Naive thymus-derived CD4-positive, alpha-beta T cell (primary cell): ENCODE data around the gene TBC1D16. TPM values are rescaled to one million over a fixed set of nuclear protein-coding genes. Genes with fewer than 3 reads are reported as not detected.
A peak's percentile ranks its signal among the peaks of the same experiment; 100 is the strongest.

Experiments used
- ATAC-seq: fragments of 150-1000 bp; cut with Tn5 transposase; 2 replicates; pipeline ENCODE4 v1.10.0; 2021; ENCODE audit warnings: mild to moderate bottlenecking, moderate library complexity
- CTCF ChIA-PET: fragments of 350-600 bp; sonication (Branson Sonifier 250); formaldehyde crosslinking; loops from one replicate; lab custom pipeline; 2021; ENCODE audit warnings: antibody characterized with exemption; lab: Charles Lee
- POLR2A ChIA-PET: fragments of 350-600 bp; sonication (Branson Sonifier 250); formaldehyde crosslinking; loops from one replicate; lab custom pipeline; 2021; ENCODE audit warnings: antibody characterized with exemption, inconsistent platforms; lab: Charles Lee
- DNase-seq, 9 donors: peaks; one replicate each; pipeline versions ENCODE4 v3.0.0 to v3.0.0-alpha.2; 2020 to 2022; ENCODE audit warnings: mixed read lengths in 1 of 9
- H3K27ac ChIP-seq: one replicate; pipeline ENCODE4 v1.7.0; 2013; ENCODE audit warnings: mild to moderate bottlenecking, low read depth, low read length, moderate library complexity
- H3K27me3 ChIP-seq, 2 donors: one replicate each; pipeline ENCODE4 v1.7.0; 2013; ENCODE audit warnings: low read length in 2 of 2, mild to moderate bottlenecking in 2 of 2, moderate library complexity in 2 of 2; ENCODE audit not compliant: control insufficient read depth in 2 of 2, insufficient read depth in 2 of 2
- H3K36me3 ChIP-seq, 3 experiments: 1 replicate in 2 of 3; 2 replicates in 1 of 3; pipeline ENCODE4 v1.7.0; 2013; ENCODE audit warnings: low read length in 3 of 3, mild to moderate bottlenecking in 3 of 3, moderate library complexity in 1 of 3; ENCODE audit not compliant: insufficient read depth in 3 of 3, control insufficient read depth in 2 of 3
- H3K4me1 ChIP-seq, 2 donors: one replicate each; pipeline ENCODE4 v1.7.0; 2013; ENCODE audit warnings: low read length in 2 of 2, mild to moderate bottlenecking in 2 of 2, moderate library complexity in 1 of 2; ENCODE audit not compliant: control insufficient read depth in 2 of 2, insufficient read depth in 2 of 2
- H3K4me3 ChIP-seq: 2 replicates; pipeline ENCODE4 v1.7.0; 2013; ENCODE audit warnings: mild to moderate bottlenecking, low read length
- H3K9me3 ChIP-seq, 3 experiments: 1 replicate in 2 of 3; 2 replicates in 1 of 3; pipeline ENCODE4 v1.7.0; 2013; ENCODE audit warnings: low read length in 3 of 3; ENCODE audit not compliant: control insufficient read depth in 2 of 3
- H3K27ac Mint-ChIP-seq, 9 donors: one replicate each; pipeline ENCODE4 v1.8.0; 2020 to 2022; ENCODE audit warnings: mixed read lengths in 9 of 9, mild to moderate bottlenecking in 8 of 9, moderate library complexity in 5 of 9, inconsistent platforms in 2 of 9
- H3K27me3 Mint-ChIP-seq, 5 donors: one replicate each; pipeline ENCODE4 v1.8.0; 2021 to 2022; ENCODE audit warnings: mixed read lengths in 5 of 5, mild to moderate bottlenecking in 1 of 5
- H3K36me3 Mint-ChIP-seq, 5 donors: one replicate each; pipeline ENCODE4 v1.8.0; 2020 to 2022; ENCODE audit warnings: mixed read lengths in 5 of 5, mild to moderate bottlenecking in 3 of 5, inconsistent platforms in 1 of 5
- H3K4me1 Mint-ChIP-seq, 7 donors: one replicate each; pipeline ENCODE4 v1.8.0; 2020 to 2022; ENCODE audit warnings: mixed read lengths in 7 of 7, mild to moderate bottlenecking in 3 of 7, inconsistent platforms in 1 of 7
- H3K4me3 Mint-ChIP-seq, 10 donors: one replicate each; pipeline ENCODE4 v1.8.0; 2020 to 2022; ENCODE audit warnings: mild to moderate bottlenecking in 10 of 10, mixed read lengths in 10 of 10, moderate library complexity in 6 of 10, inconsistent platforms in 2 of 10
- H3K9me3 Mint-ChIP-seq, 11 donors: one replicate each; pipeline ENCODE4 v1.8.0; 2020 to 2022; ENCODE audit warnings: mixed read lengths in 11 of 11, mild to moderate bottlenecking in 4 of 11, inconsistent platforms in 1 of 11, moderate library complexity in 1 of 11
- intact Hi-C, 2 donors: fragments of 100-400 bp; cut with micrococcal nuclease; formaldehyde crosslinking; loops; one replicate each; pipeline ENCODE4 v1.15.1; 2023
- polyA plus RNA-seq, 2 donors: library from polyadenylated mRNA; unstranded; fragments of 300-500 nt; fragmentation: Illumina TruSeq; gene quantifications; one replicate each; pipeline ENCODE4 v1.2.3, GENCODE V29; 2021
- total RNA-seq, 6 experiments: library from RNA in 5 of 6; stranded (reverse) in 5 of 6; gene quantifications; 1 replicate in 5 of 6; 2 replicates in 1 of 6; pipeline ENCODE4 v1.2.3 and lab custom pipeline; 2021 to 2026

The TBC1D16 gene
- total and polyA plus RNA-seq, 7 experiments from 2014 or later, result 0.44 to 2.5 (median 1.2) TPM

GRCh38 chr17:79991924-79992648, 43.6 kb downstream of the TBC1D16 start:
- Histone ChIP-seq H3K9me3 (no peaks in the 10 kb centered on the region), H3K4me1 (peaks cover 30 to 40% of the 10 kb centered on the region in 2 donors), H3K27ac (peak overlapping the region; percentile 51), H3K4me3 (peak overlapping the region; percentile 56), H3K36me3 (no peaks in the 10 kb centered on the region), H3K27me3 (no peaks in the 10 kb centered on the region)
- no peaks in the 10 kb centered on the region for H3K36me3 Mint-ChIP-seq
- ATAC-seq (peak; percentile 15), DNase-seq (peak in 2 of 9 donors; percentile 21 to 24)
- intact Hi-C loops, result loop anchor here (1.0 to 10.0 kb wide), 10 partner anchors 17 to 917 kb away; partner anchors contain the start of genes CBX4 (in 1 of the 2) and ENGASE (in 1 of the 2)
- peaks cover 28 to 52% (median 36%) of the 10 kb centered on the region in 7 donors for H3K4me1 Mint-ChIP-seq
- H3K9me3 Mint-ChIP-seq, result no peaks in the 10 kb centered on the region
- peaks cover 0 to 4% (median 0%) of the 10 kb centered on the region in 5 donors for H3K27me3 Mint-ChIP-seq
- ChIA-PET CTCF (interaction anchor here (1.2 to 2.0 kb wide), 3 partner anchors 165 to 251 kb away, joined by 3 to 11 read pairs (median 3); no protein-coding TSS in a partner anchor), POLR2A (interaction anchor here (0.6 to 1.4 kb wide), 4 partner anchors 153 to 216 kb away, joined by 3 to 7 read pairs (median 4); partner anchors contain the start of gene CBX4)
- peak overlapping the region in 8 of 9 donors; percentile 50 to 93 (median 89) for H3K27ac Mint-ChIP-seq
- H3K4me3 Mint-ChIP-seq, result peak overlapping the region; percentile 68 to 87 (median 83)

GRCh38 chr17:79991140-79991923, 44.3 kb downstream of the TBC1D16 start:
- Histone ChIP-seq H3K27ac (peak overlapping the region; percentile 51), H3K36me3 (no peaks in the 10 kb centered on the region), H3K27me3 (no peaks in the 10 kb centered on the region), H3K4me3 (peak overlapping the region; percentile 56), H3K4me1 (peaks cover 23 to 34% of the 10 kb centered on the region in 2 donors), H3K9me3 (no peaks in the 10 kb centered on the region)
- Mint-ChIP-seq H3K4me3 (peak overlapping the region; percentile 42 to 87 (median 78)), H3K27me3 (peaks cover 0 to 4% (median 0%) of the 10 kb centered on the region in 5 donors), H3K27ac (peak overlapping the region in 8 of 9 donors; percentile 52 to 83 (median 62)), H3K9me3 (no peaks in the 10 kb centered on the region), H3K36me3 (no peaks in the 10 kb centered on the region), H3K4me1 (peaks cover 22 to 45% (median 29%) of the 10 kb centered on the region in 7 donors)
- intact Hi-C loops, result loop anchor here (1.0 to 10.0 kb wide), 8 partner anchors 147 to 917 kb away; partner anchors contain the start of genes CBX4 (in 1 of the 2) and ENGASE (in 1 of the 2)
- peak; percentile 64 to 84 (median 79) for DNase-seq
- ChIA-PET CTCF (interaction anchor here (0.6 to 1.2 kb wide), 7 partner anchors 14 to 588 kb away, joined by 3 to 4 read pairs (median 3); no protein-coding TSS in a partner anchor), POLR2A (interaction anchor here (0.9 to 1.4 kb wide), 3 partner anchors 124 to 154 kb away, joined by 3 to 7 read pairs (median 5); partner anchors contain the start of gene CBX4)
- peak; percentile 96 for ATAC-seq

GRCh38 chr17:79990704-79991103, 45.0 kb downstream of the TBC1D16 start:
- Mint-ChIP-seq H3K36me3 (no peaks in the 10 kb centered on the region), H3K4me3 (peak overlapping the region; percentile 7 to 86 (median 73)), H3K27ac (peak overlapping the region in 6 of 9 donors; percentile 52 to 83 (median 62)), H3K9me3 (no peaks in the 10 kb centered on the region), H3K27me3 (peaks cover 0 to 4% (median 0%) of the 10 kb centered on the region in 5 donors), H3K4me1 (peaks cover 18 to 38% (median 24%) of the 10 kb centered on the region in 7 donors)
- Histone ChIP-seq H3K27ac (no peak overlapping the region), H3K4me3 (no peak overlapping the region), H3K4me1 (peaks cover 17 to 28% of the 10 kb centered on the region in 2 donors), H3K36me3 (no peaks in the 10 kb centered on the region), H3K9me3 (no peaks in the 10 kb centered on the region), H3K27me3 (no peaks in the 10 kb centered on the region)
- DNase-seq, result no peak
- ATAC-seq, result no peak
- ChIA-PET POLR2A (interaction anchor here (0.9 kb wide), 1 partner anchor 124 kb away, joined by 5 read pairs; no protein-coding TSS in a partner anchor), CTCF (interaction anchor here (0.6 to 1.2 kb wide), 6 partner anchors 14 to 588 kb away, joined by 3 to 4 read pairs (median 3); no protein-coding TSS in a partner anchor)
- intact Hi-C loops, result loop anchor here (1.0 to 10.0 kb wide), 8 partner anchors 146 to 916 kb away; partner anchors contain the start of genes CBX4 (in 1 of the 2) and ENGASE (in 1 of the 2)

GRCh38 chr17:79990051-79990592, 45.5 kb downstream of the TBC1D16 start:
- H3K27me3 ChIP-seq, result no peaks in the 10 kb centered on the region
- no peaks in the 10 kb centered on the region for H3K9me3 ChIP-seq
- Mint-ChIP-seq H3K27me3 (peaks cover 0 to 4% (median 0%) of the 10 kb centered on the region in 5 donors), H3K4me3 (peak overlapping the region in 3 of 10 donors; percentile 39 to 86 (median 80)), H3K9me3 (no peaks in the 10 kb centered on the region), H3K36me3 (no peaks in the 10 kb centered on the region), H3K27ac (peak overlapping the region in 2 of 9 donors; percentile 59 to 65), H3K4me1 (peaks cover 16 to 34% (median 22%) of the 10 kb centered on the region in 7 donors)
- intact Hi-C loops, result loop anchor here (5.0 to 10.0 kb wide), 3 partner anchors 148 to 915 kb away; partner anchors contain the start of gene ENGASE (in 1 of the 2)
- DNase-seq (no peak), ATAC-seq (no peak)
- H3K4me3 ChIP-seq, result no peak overlapping the region
- CTCF ChIA-PET, result interaction anchor here (1.0 to 1.2 kb wide), 4 partner anchors 15 to 246 kb away, joined by 3 to 4 read pairs (median 4); no protein-coding TSS in a partner anchor
- H3K36me3 ChIP-seq, result no peaks in the 10 kb centered on the region
- no peak overlapping the region for H3K27ac ChIP-seq
- POLR2A ChIA-PET, result no interaction called here
- H3K4me1 ChIP-seq, result peaks cover 14 to 25% of the 10 kb centered on the region in 2 donors

- Histone ChIP-seq H3K9me3 (no peaks in the 10 kb centered on the region), H3K27me3 (no peaks in the 10 kb centered on the region), H3K4me1 (peaks cover 14 to 25% of the 10 kb centered on the region in 2 donors), H3K4me3 (no peak overlapping the region), H3K36me3 (no peaks in the 10 kb centered on the region), H3K27ac (no peak overlapping the region)
- Mint-ChIP-seq H3K4me3 (no peak overlapping the region), H3K9me3 (no peaks in the 10 kb centered on the region), H3K27ac (no peak overlapping the region), H3K4me1 (peaks cover 16 to 29% (median 21%) of the 10 kb centered on the region in 7 donors), H3K27me3 (peaks cover 0 to 4% (median 0%) of the 10 kb centered on the region in 5 donors), H3K36me3 (no peaks in the 10 kb centered on the region)
- intact Hi-C loops, result no loop called here
- ATAC-seq (no peak), DNase-seq (no peak)
- ChIA-PET POLR2A (no interaction called here), CTCF (no interaction called here)
Measured at GRCh38 chr17:79989106-79989835, 46.4 kb downstream of the TBC1D16 start.
